Keratinocyte (primary cell): Measurements from ENCODE around the gene SENP5. TPM values are rescaled to one million over a fixed set of nuclear protein-coding genes. Genes with fewer than 3 reads are reported as not detected.

Experiments used
- DNase-seq: peaks from one replicate; pipeline ENCODE4 v3.0.0-alpha.2; 2011; ENCODE audit warnings: low read depth, missing footprints, low spot score
- FAIRE-seq: peaks from 2 replicates; lab custom pipeline; 2011; peaks lifted over from hg19 to GRCh38; lab: Jason Lieb, UNC
- H2AFZ ChIP-seq: 2 replicates; pipeline ENCODE4 v1.6.0; 2012; ENCODE audit warnings: low read length, control low read depth, inconsistent platforms; ENCODE audit not compliant: control insufficient read depth
- H3K27ac ChIP-seq: 2 replicates; pipeline ENCODE4 v1.5.1; 2011; ENCODE audit warnings: low read length; ENCODE audit not compliant: control insufficient read depth, insufficient read depth
- H3K27me3 ChIP-seq: 3 replicates; pipeline ENCODE4 v1.6.0; 2011; ENCODE audit warnings: low read length; ENCODE audit not compliant: control insufficient read depth, insufficient read depth; ENCODE audit errors: extremely low read depth
- H3K36me3 ChIP-seq, 2 experiments: 2 replicates in 1 of 2; 3 replicates in 1 of 2; pipeline ENCODE4 v1.5.1; 2011; ENCODE audit warnings: low read length in 2 of 2, mild to moderate bottlenecking in 1 of 2; ENCODE audit not compliant: control insufficient read depth in 2 of 2, insufficient read depth in 2 of 2; ENCODE audit errors: extremely low read depth in 1 of 2
- H3K4me1 ChIP-seq: 3 replicates; pipeline ENCODE4 v1.5.1; 2011; ENCODE audit warnings: low read length; ENCODE audit not compliant: control insufficient read depth, insufficient read depth; ENCODE audit errors: extremely low read depth
- H3K4me2 ChIP-seq: 3 replicates; pipeline ENCODE4 v1.6.0; 2011; ENCODE audit warnings: low read depth, low read length; ENCODE audit not compliant: control insufficient read depth, insufficient read depth; ENCODE audit errors: extremely low read depth
- H3K4me3 ChIP-seq, 3 experiments: fragments of 200-600 bp in 1 of 3; sonication (generic) in 1 of 3; 2 replicates in 2 of 3; 3 replicates in 1 of 3; pipeline ENCODE4 v1.5.1; 2011 to 2016; ENCODE audit warnings: low read length in 3 of 3, mild to moderate bottlenecking in 3 of 3, control low read depth in 2 of 3, inconsistent platforms in 1 of 3, low read depth in 1 of 3, mixed read lengths in 1 of 3, mixed run types in 1 of 3, moderate library complexity in 1 of 3; ENCODE audit not compliant: control insufficient read depth in 2 of 3, insufficient read depth in 2 of 3; ENCODE audit errors: extremely low read depth in 1 of 3
- H3K79me2 ChIP-seq: 2 replicates; pipeline ENCODE4 v1.6.0; 2012; ENCODE audit warnings: low read length; ENCODE audit not compliant: control insufficient read depth, insufficient read depth
- H3K9ac ChIP-seq: 3 replicates; pipeline ENCODE4 v1.6.0; 2011; ENCODE audit warnings: low read length; ENCODE audit not compliant: control insufficient read depth, insufficient read depth; ENCODE audit errors: extremely low read depth
- H3K9me1 ChIP-seq: 3 replicates; pipeline ENCODE4 v1.6.0; 2011; ENCODE audit warnings: low read length; ENCODE audit not compliant: control insufficient read depth, insufficient read depth; ENCODE audit errors: extremely low read depth
- H3K9me3 ChIP-seq: 2 replicates; pipeline ENCODE4 v1.5.1; 2012; ENCODE audit warnings: low read depth, low read length; ENCODE audit not compliant: control insufficient read depth
- H4K20me1 ChIP-seq: 3 replicates; pipeline ENCODE4 v1.6.0; 2011; ENCODE audit warnings: low read length; ENCODE audit not compliant: control insufficient read depth, insufficient read depth; ENCODE audit errors: extremely low read depth
- EZH2 ChIP-seq: IDR thresholded peaks from one replicate; pipeline ENCODE4 v1.6.1; 2012; ENCODE audit warnings: inconsistent platforms, mild to moderate bottlenecking, low read length, moderate library complexity
- dilution Hi-C: fragments of 300-500 bp; cut with MboI; formaldehyde crosslinking; loops from one replicate; pipeline ENCODE4 v1.7.0; 2020; ENCODE audit warnings: low sequenced_read_pairs; ENCODE audit not compliant: extremely low pct_ligation_motif_present
- polyA plus RNA-seq, 5 experiments: library from polyadenylated mRNA; depleted of rRNA in 3 of 5; stranded (reverse) in 3 of 5; stranded (forward) in 1 of 5; unstranded in 1 of 5; fragments of >200 nt; gene quantifications; 1 replicate in 1 of 5; 2 replicates in 3 of 5; 3 replicates in 1 of 5; pipeline versions ENCODE4 v1.2.1 to v1.2.3, GENCODE V29; 2011 to 2012; ENCODE audit warnings: missing spikeins in 2 of 5, low read depth in 1 of 5, low replicate concordance in 1 of 5
- TF ChIP-seq, protein P1 (sequence below), 3 experiments: IDR thresholded peaks in 1 of 3; conservative IDR thresholded peaks in 1 of 3; optimal IDR thresholded peaks in 1 of 3; 2 replicates in 2 of 3; 3 replicates in 1 of 3; pipeline versions ENCODE3 to v1.5.1; 2011; ENCODE audit warnings: low read length in 3 of 3, mild to moderate bottlenecking in 3 of 3, moderate library complexity in 2 of 3, control low read depth in 1 of 3, inconsistent platforms in 1 of 3; ENCODE audit not compliant: insufficient read depth in 2 of 3; ENCODE audit errors: extremely low read depth in 1 of 3

Gene SENP5
- polyA plus RNA-seq, 1 donor (not counting 4 experiments of a cell fraction or from before 2014, with no cell fraction given) = 16.5 TPM

DNA sequence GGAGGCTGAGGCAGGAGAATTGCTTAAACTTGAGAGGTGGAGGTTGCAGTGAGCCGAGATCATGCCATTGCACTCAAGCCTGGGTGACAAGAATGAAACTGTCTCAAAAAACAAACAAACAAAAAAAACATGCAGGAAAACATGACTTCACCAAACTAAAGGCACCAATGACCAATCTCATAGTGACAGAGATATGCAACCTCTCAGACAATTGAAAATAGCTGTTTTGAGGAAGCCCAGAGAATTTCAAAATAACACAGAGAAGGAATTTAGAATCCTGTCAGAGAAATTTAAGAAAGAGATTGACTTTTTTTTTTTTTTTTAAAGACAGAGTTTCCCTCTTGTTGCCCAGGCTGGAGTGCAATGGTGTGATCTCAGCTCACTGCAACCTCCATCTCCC lies 48.5 kb downstream of the SENP5 start:
- H3K79me2 ChIP-seq = no peaks in the 10 kb centered on the region
- no peak for FAIRE-seq
- H3K36me3 ChIP-seq = peaks cover 8 to 11% of the 10 kb centered on the region in 2 experiments
- H3K27ac ChIP-seq = no peak overlapping the region
- no peak overlapping the region for H3K4me3 ChIP-seq
- dilution Hi-C loops = no loop called here
- H3K4me2 ChIP-seq = no peak overlapping the region
- no peaks in the 10 kb centered on the region for H4K20me1 ChIP-seq
- H3K9ac ChIP-seq = no peak overlapping the region
- no peaks in the 10 kb centered on the region for H3K9me3 ChIP-seq
- no peaks in the 10 kb centered on the region for H3K4me1 ChIP-seq
- TF ChIP-seq, protein P1, sequence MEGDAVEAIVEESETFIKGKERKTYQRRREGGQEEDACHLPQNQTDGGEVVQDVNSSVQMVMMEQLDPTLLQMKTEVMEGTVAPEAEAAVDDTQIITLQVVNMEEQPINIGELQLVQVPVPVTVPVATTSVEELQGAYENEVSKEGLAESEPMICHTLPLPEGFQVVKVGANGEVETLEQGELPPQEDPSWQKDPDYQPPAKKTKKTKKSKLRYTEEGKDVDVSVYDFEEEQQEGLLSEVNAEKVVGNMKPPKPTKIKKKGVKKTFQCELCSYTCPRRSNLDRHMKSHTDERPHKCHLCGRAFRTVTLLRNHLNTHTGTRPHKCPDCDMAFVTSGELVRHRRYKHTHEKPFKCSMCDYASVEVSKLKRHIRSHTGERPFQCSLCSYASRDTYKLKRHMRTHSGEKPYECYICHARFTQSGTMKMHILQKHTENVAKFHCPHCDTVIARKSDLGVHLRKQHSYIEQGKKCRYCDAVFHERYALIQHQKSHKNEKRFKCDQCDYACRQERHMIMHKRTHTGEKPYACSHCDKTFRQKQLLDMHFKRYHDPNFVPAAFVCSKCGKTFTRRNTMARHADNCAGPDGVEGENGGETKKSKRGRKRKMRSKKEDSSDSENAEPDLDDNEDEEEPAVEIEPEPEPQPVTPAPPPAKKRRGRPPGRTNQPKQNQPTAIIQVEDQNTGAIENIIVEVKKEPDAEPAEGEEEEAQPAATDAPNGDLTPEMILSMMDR (optimal IDR thresholded peaks at IDR 0.05 in 1 of 3, IDR thresholded peaks at IDR 0.05 in 1 of 3, conservative IDR thresholded peaks at IDR 0.05 in 1 of 3; ENCODE audit: extremely low read depth in 1 of 3, insufficient read depth in 2 of 3, low read length in 3 of 3) = no peak
- no peak for TF ChIP-seq EZH2
- DNase-seq = no peak
- H3K9me1 ChIP-seq = no peaks in the 10 kb centered on the region
- H3K27me3 ChIP-seq = no peaks in the 10 kb centered on the region
- H2AFZ ChIP-seq = no peak overlapping the region

DNA sequence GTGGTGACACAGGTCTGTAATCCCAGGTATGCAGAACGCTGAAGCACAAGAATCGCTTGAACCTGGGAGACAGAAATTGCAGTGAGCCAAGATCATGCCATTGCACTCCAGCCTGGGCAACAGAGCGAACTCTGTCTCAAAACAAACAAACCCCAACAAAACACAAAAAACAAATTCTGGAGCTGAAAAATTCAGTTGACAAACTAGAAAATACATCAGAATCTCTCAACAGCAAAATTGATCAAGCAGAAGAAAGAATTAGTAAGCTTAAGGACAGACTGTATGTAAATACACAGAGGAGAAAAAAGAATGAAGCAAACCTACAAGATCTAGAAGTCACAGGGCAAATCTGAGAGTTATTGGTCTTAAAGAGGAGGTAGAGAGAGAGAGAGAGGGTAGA lies 49.3 kb downstream of the SENP5 start:
- FAIRE-seq = no peak
- H2AFZ ChIP-seq = no peak overlapping the region
- H3K4me1 ChIP-seq = no peaks in the 10 kb centered on the region
- no peaks in the 10 kb centered on the region for H3K27me3 ChIP-seq
- H3K9me1 ChIP-seq = no peaks in the 10 kb centered on the region
- H3K79me2 ChIP-seq = no peaks in the 10 kb centered on the region
- H3K9ac ChIP-seq = no peak overlapping the region
- H3K9me3 ChIP-seq = no peaks in the 10 kb centered on the region
- no peak overlapping the region for H3K27ac ChIP-seq
- no peaks in the 10 kb centered on the region for H4K20me1 ChIP-seq
- peaks cover 8 to 11% of the 10 kb centered on the region in 2 experiments for H3K36me3 ChIP-seq
- dilution Hi-C loops = no loop called here
- no peak for DNase-seq
- H3K4me2 ChIP-seq = no peak overlapping the region
- no peak for TF ChIP-seq EZH2
- TF ChIP-seq, protein P1 (optimal IDR thresholded peaks at IDR 0.05 in 1 of 3, IDR thresholded peaks at IDR 0.05 in 1 of 3, conservative IDR thresholded peaks at IDR 0.05 in 1 of 3; ENCODE audit: extremely low read depth in 1 of 3, insufficient read depth in 2 of 3, low read length in 3 of 3) = no peak
- H3K4me3 ChIP-seq = no peak overlapping the region
